HCT116 (cell line): ENCODE results near the gene GALNT5.

Experiments
- ATF3 ChIP-seq: IDR thresholded peaks from 2 replicates; pipeline ENCODE4 v1.6.1; 2012
- POLR2A ChIP-seq: IDR thresholded peaks from 2 replicates; pipeline ENCODE4 v1.7.0; 2011; ENCODE audit warnings: borderline replicate concordance; ENCODE audit not compliant: insufficient read depth, insufficient read length; ENCODE audit errors: extremely low read depth
- RAD21 ChIP-seq: IDR thresholded peaks from 2 replicates; pipeline ENCODE4 v1.6.1; 2012; ENCODE audit warnings: low read depth, mild to moderate bottlenecking

- TF ChIP-seq RAD21 (no peak), ATF3 (no peak), POLR2A (no peak)
Observed at GRCh38 chr2:157296958-157297357, 39.5 kb downstream of the GALNT5 start.
